ENCODE measurements around the gene D2HGDH.

DNA sequence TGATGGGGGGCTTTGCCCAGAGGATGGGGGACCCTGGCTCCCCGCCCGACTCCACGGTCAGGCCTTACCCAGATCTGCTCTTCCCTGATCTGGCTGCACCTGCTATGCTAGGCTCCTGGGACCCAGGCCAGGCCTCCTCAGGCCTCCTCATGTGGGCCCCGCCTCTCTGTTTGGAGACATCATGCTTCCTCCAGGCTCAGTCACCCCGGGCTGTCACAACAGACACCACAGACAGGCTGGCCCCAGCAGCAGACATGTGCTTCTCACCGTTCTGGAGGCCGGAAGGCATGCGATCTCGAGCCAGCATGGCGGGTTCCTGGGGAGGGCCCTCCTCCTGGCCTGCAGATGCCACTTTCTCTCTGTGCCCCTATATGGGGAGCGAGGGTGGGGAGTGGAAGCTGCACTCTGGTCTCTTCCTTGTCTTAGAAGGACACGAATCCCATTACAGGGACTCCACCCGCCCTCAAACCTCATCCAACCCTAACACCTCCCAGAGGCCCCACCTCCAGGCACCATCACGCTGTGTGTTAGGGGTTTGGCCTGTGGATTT is 63.7 kb downstream of the D2HGDH start:
- TF ChIP-seq ZNF384 (IDR thresholded peaks at IDR 0.05), result no peak
- TF ChIP-seq HDGF (IDR thresholded peaks at IDR 0.05; ENCODE audit: borderline replicate concordance), result no peak
- TF ChIP-seq ARNT (IDR thresholded peaks at IDR 0.05), result no peak
- no peak for TF ChIP-seq SUZ12 (IDR thresholded peaks at IDR 0.05)
- TF ChIP-seq ELF4 (IDR thresholded peaks at IDR 0.05), result no peak
- no peak for TF ChIP-seq TARDBP (IDR thresholded peaks at IDR 0.05)
- TF ChIP-seq BHLHE40 (IDR thresholded peaks at IDR 0.05; ENCODE audit: borderline replicate concordance), result no peak
- TF ChIP-seq SP1 (IDR thresholded peaks at IDR 0.05), result no peak
